Bronchial epithelial cell (primary cell): ENCODE measurements around the gene HSD3B2. TPM values are rescaled to one million over a fixed set of nuclear protein-coding genes. Genes with fewer than 3 reads are reported as not detected.
A peak's percentile ranks its signal among the peaks of the same experiment; 100 is the strongest.

Experiments used
- DNase-seq: peaks from one replicate; pipeline ENCODE4 v3.0.0-alpha.2; 2010; ENCODE audit warnings: low read depth
- FAIRE-seq: peaks from 2 replicates; lab custom pipeline; 2011; peaks lifted over from hg19 to GRCh38; lab: Jason Lieb, UNC
- H3K27me3 ChIP-seq: 2 replicates; pipeline ENCODE4 v1.5.1; 2011; ENCODE audit warnings: low read length; ENCODE audit not compliant: control insufficient read depth, insufficient read depth
- H3K36me3 ChIP-seq: 2 replicates; pipeline ENCODE4 v1.5.1; 2011; ENCODE audit warnings: low read length; ENCODE audit not compliant: control insufficient read depth, insufficient read depth
- H3K4me3 ChIP-seq: 2 replicates; pipeline ENCODE4 v1.5.1; 2011; ENCODE audit warnings: mild to moderate bottlenecking, low read depth, low read length, control low read depth
- total RNA-seq: library from RNA; depleted of rRNA; stranded (reverse); fragments of >200 nt; gene quantifications from 2 replicates; pipeline ENCODE4 v1.2.1, GENCODE V29; 2014
- TF ChIP-seq, protein P1 (sequence below): IDR thresholded peaks from 2 replicates; pipeline ENCODE4 v1.5.1; 2011; ENCODE audit warnings: mild to moderate bottlenecking, moderate library complexity, low read length, control low read depth, inconsistent platforms; ENCODE audit not compliant: insufficient read depth, severe bottlenecking

Gene HSD3B2
- total RNA-seq = not detected in 2 replicates

DNA sequence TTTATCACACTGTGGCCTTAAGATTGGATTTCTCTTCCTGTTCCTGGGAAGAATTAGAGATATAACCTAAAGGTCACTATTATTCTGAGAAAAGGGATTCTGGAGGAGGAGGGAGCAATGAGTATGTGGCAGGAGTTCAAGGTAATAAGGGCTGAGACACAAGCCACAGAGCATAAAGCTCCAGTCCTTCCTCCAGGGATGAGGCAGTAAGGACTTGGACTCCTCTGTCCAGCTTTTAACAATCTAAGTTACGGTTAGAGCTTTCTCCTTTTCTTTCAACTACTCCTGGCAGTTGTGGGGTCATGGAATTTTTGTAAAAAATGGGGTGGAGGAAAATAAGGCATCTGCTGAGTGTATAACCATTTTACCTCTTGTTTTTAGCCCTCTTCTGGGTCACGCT, at the start of gene HSD3B2:
TSS of gene HSD3B2 (plus strand) at position 201 of the 400 bp plus-strand sequence. CDS start 270 bp downstream, outside the sequence.
- DNase-seq = no peak
- peaks cover 4% of the 10 kb centered on the region for H3K27me3 ChIP-seq
- peak; percentile 28 for FAIRE-seq

DNA sequence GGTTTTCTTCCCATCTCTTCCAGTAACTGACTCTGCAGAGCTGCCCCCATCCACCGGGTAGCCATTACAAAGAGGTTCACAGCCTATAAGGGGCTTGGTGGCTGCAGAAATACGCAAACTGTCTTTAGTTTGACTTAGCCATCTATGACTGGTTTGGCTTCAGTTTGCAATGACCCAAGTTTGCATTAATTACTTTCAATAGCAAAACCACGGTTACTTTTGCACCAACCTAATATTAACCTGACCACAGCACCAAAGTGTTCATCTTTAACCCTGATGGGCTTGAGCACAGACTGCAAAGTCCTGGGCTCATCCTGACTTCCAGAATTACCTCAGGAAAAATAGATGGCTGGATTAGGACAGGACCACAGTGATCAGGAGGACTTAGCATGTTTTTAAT, 48.5 kb upstream of the HSD3B2 start:
- no peaks in the 10 kb centered on the region for H3K36me3 ChIP-seq
- no peak for DNase-seq
- TF ChIP-seq, protein P1, sequence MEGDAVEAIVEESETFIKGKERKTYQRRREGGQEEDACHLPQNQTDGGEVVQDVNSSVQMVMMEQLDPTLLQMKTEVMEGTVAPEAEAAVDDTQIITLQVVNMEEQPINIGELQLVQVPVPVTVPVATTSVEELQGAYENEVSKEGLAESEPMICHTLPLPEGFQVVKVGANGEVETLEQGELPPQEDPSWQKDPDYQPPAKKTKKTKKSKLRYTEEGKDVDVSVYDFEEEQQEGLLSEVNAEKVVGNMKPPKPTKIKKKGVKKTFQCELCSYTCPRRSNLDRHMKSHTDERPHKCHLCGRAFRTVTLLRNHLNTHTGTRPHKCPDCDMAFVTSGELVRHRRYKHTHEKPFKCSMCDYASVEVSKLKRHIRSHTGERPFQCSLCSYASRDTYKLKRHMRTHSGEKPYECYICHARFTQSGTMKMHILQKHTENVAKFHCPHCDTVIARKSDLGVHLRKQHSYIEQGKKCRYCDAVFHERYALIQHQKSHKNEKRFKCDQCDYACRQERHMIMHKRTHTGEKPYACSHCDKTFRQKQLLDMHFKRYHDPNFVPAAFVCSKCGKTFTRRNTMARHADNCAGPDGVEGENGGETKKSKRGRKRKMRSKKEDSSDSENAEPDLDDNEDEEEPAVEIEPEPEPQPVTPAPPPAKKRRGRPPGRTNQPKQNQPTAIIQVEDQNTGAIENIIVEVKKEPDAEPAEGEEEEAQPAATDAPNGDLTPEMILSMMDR = no peak
- FAIRE-seq = no peak
- no peak overlapping the region for H3K4me3 ChIP-seq
- peaks cover 2% of the 10 kb centered on the region for H3K27me3 ChIP-seq

More for the DNA sequence above, at the start of gene HSD3B2:
- Histone ChIP-seq H3K4me3 (no peak within 1 kb of the TSS), H3K36me3 (no peaks in the 10 kb centered on the region)
- TF ChIP-seq, protein P1 = no peak

DNA sequence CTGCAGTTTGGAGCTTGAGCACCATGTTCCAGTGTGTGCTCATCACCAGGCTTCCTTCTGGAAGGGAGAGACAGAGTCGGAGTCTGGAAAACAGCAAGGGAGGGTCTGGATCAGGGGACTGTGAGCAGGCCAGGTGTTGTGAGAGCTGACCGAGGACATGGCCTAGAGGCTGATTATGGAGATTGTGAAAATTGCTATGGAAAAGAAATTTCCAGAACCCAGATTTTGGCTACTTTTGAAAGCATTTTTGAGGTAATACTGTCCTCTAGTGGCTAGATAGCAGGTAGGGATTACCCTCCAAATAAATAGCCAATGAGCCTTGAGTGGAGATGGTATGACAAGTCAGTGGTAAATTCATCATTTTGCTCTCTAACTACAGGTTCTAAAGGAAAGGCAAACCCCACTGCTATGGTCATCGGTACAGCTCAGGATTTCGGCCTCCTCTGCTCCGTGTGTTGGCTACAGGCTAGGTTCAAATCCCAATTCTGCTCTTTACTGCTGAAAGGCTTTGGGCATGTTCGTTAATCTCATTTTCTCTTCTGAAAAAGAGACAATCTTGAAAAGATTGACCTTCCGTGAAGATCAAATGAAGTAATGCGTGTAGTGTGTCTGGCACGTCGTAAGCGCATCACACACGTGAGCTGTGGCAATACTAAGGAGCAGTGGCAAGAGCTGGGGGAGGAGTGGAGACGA, 47.4 kb upstream of the HSD3B2 start:
- Histone ChIP-seq H3K36me3 (no peaks in the 10 kb centered on the region), H3K4me3 (no peak overlapping the region), H3K27me3 (peaks cover 2% of the 10 kb centered on the region)
- TF ChIP-seq, protein P1 = peak; percentile 91
- FAIRE-seq (peak; percentile 7), DNase-seq (peak; percentile 60)

DNA sequence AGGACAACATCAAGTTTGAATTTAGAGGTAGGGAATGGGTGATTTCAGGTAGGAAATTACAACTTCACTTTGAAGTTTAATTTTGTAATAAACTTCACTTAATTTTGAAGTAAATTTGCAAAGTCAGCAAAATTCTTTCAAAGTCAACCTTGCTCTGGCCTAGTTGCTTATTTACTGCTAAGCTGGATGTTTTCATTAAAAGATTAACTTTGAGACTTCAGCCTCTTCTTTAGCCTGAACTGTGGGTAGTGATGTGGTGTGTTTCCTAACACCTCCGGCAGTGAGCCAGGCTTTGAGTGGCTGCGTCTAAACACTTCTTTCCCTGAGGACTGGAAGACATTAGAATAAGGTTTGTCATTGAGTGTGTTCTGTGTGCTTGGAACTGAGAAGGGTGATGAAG, 46.4 kb upstream of the HSD3B2 start, which contains the start of gene HAO2:
TSS of gene HAO2 (plus strand) at position 232 of the 400 bp plus-strand sequence. CDS start 12,301 bp downstream, outside the sequence.
- DNase-seq (no peak), FAIRE-seq (no peak)
- Histone ChIP-seq H3K27me3 (peaks cover 2% of the 10 kb centered on the region), H3K36me3 (no peaks in the 10 kb centered on the region), H3K4me3 (no peak within 1 kb of the TSS)
- TF ChIP-seq, protein P1 = no peak

DNA sequence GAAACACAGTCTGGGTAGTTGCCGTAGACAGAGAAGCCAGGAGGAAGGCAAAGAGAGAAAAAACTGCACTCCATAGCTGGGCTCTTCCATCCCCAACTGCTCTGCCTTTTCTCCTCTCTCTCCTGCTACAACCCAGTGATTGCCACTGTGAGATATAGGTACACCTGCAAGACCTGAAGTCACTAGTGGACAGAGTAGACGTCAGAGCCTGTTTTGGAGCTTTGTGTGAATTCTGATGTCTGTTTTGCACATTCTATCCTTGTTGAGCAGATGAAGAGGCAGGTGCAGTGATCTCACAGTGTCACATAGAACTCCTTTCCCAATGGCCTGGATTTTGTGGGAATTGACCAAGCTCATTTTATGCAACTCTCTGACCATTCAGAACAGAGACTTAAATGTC, 44.2 kb upstream of the HSD3B2 start:
- H3K27me3 ChIP-seq = peaks cover 2% of the 10 kb centered on the region
- TF ChIP-seq, protein P1 = no peak
- no peaks in the 10 kb centered on the region for H3K36me3 ChIP-seq
- DNase-seq (no peak), FAIRE-seq (no peak)
- H3K4me3 ChIP-seq = no peak overlapping the region
